Measurements from ENCODE around the gene HRH1.

The HRH1 gene

GRCh38 chr3:11302444-11302843 is 148.2 kb downstream of the HRH1 start:
- Histone ChIP-seq H3K36me3 (ENCODE audit: control insufficient read depth, insufficient read depth, low read length) (peaks cover 45% of the 10 kb centered on the region), H3K27ac (ENCODE audit: low read depth, low read length, severe bottlenecking) (no peak overlapping the region), H3K4me3 (ENCODE audit: extremely low read depth, insufficient read depth, low read length, poor library complexity, severe bottlenecking) (no peak overlapping the region)

GRCh38 chr3:11304175-11304574 is 149.9 kb downstream of the HRH1 start:
- Histone ChIP-seq H3K9me3 (ENCODE audit: control insufficient read depth, low read length) (no peaks in the 10 kb centered on the region), H3K4me1 (ENCODE audit: control insufficient read depth, insufficient read depth, low read length, poor library complexity, severe bottlenecking) (peaks cover 3% of the 10 kb centered on the region), H3K27ac (ENCODE audit: low read depth, low read length, severe bottlenecking) (no peak overlapping the region), H3K36me3 (ENCODE audit: control insufficient read depth, insufficient read depth, low read length) (peaks cover 59% of the 10 kb centered on the region), H3K4me3 (ENCODE audit: extremely low read depth, insufficient read depth, low read length, poor library complexity, severe bottlenecking) (no peak overlapping the region)
- 97 to 99% methylated on average over 5 to 6 of the region's 6 CpGs for WGBS, 2 experiments (ENCODE audit: insufficient coverage in 2 of 2)

More at GRCh38 chr3:11302444-11302843, 148.2 kb downstream of the HRH1 start:
- Histone ChIP-seq H3K4me1 (ENCODE audit: control insufficient read depth, insufficient read depth, low read length, poor library complexity, severe bottlenecking) (peaks cover 3% of the 10 kb centered on the region), H3K9me3 (ENCODE audit: control insufficient read depth, low read length) (no peaks in the 10 kb centered on the region)

- peaks cover 62% of the 10 kb centered on the region for H3K36me3 ChIP-seq (ENCODE audit: control insufficient read depth, insufficient read depth, low read length)
- no peaks in the 10 kb centered on the region for H3K9me3 ChIP-seq (ENCODE audit: control insufficient read depth, low read length)
- H3K27ac ChIP-seq (ENCODE audit: low read depth, low read length, severe bottlenecking): no peak overlapping the region
- H3K4me3 ChIP-seq (ENCODE audit: extremely low read depth, insufficient read depth, low read length, poor library complexity, severe bottlenecking): no peak overlapping the region
- WGBS, 2 experiments (ENCODE audit: insufficient coverage in 2 of 2): 80 to 89% methylated on average over 1 of the region's 1 CpG
- H3K4me1 ChIP-seq (ENCODE audit: control insufficient read depth, insufficient read depth, low read length, poor library complexity, severe bottlenecking): peaks cover 3% of the 10 kb centered on the region
Observed at GRCh38 chr3:11305509-11305908, 151.2 kb downstream of the HRH1 start.

- Histone ChIP-seq H3K9me3 (ENCODE audit: control insufficient read depth, low read length) (no peaks in the 10 kb centered on the region), H3K4me1 (ENCODE audit: control insufficient read depth, insufficient read depth, low read length, poor library complexity, severe bottlenecking) (peaks cover 3% of the 10 kb centered on the region), H3K27ac (ENCODE audit: low read depth, low read length, severe bottlenecking) (no peak overlapping the region), H3K36me3 (ENCODE audit: control insufficient read depth, insufficient read depth, low read length) (peaks cover 49% of the 10 kb centered on the region), H3K4me3 (ENCODE audit: extremely low read depth, insufficient read depth, low read length, poor library complexity, severe bottlenecking) (no peak overlapping the region)
- WGBS, 2 experiments (ENCODE audit: insufficient coverage in 2 of 2): 91 to 100% methylated on average over 2 to 5 of the region's 5 CpGs
Observed at GRCh38 chr3:11306817-11307589, 152.7 kb downstream of the HRH1 start.

GRCh38 chr3:11307830-11308432 is 153.6 kb downstream of the HRH1 start:
- 87 to 97% methylated on average over 5 of the region's 6 CpGs for WGBS, 2 experiments (ENCODE audit: insufficient coverage in 2 of 2)
- Histone ChIP-seq H3K4me1 (ENCODE audit: control insufficient read depth, insufficient read depth, low read length, poor library complexity, severe bottlenecking) (peaks cover 3% of the 10 kb centered on the region), H3K36me3 (ENCODE audit: control insufficient read depth, insufficient read depth, low read length) (peaks cover 39% of the 10 kb centered on the region), H3K4me3 (ENCODE audit: extremely low read depth, insufficient read depth, low read length, poor library complexity, severe bottlenecking) (no peak overlapping the region), H3K9me3 (ENCODE audit: control insufficient read depth, low read length) (no peaks in the 10 kb centered on the region), H3K27ac (ENCODE audit: low read depth, low read length, severe bottlenecking) (no peak overlapping the region)

- peaks cover 60% of the 10 kb centered on the region for H3K36me3 ChIP-seq (ENCODE audit: control insufficient read depth, insufficient read depth, low read length)
- WGBS, 2 experiments (ENCODE audit: insufficient coverage in 2 of 2): 60 to 88% methylated on average over 1 of the region's 5 CpGs
- H3K4me1 ChIP-seq (ENCODE audit: control insufficient read depth, insufficient read depth, low read length, poor library complexity, severe bottlenecking): peaks cover 3% of the 10 kb centered on the region
- no peak overlapping the region for H3K27ac ChIP-seq (ENCODE audit: low read depth, low read length, severe bottlenecking)
- H3K9me3 ChIP-seq (ENCODE audit: control insufficient read depth, low read length): no peaks in the 10 kb centered on the region
- no peak overlapping the region for H3K4me3 ChIP-seq (ENCODE audit: extremely low read depth, insufficient read depth, low read length, poor library complexity, severe bottlenecking)
Observed at GRCh38 chr3:11310258-11310657, 156.0 kb downstream of the HRH1 start.

GRCh38 chr3:11312166-11312565 is 157.9 kb downstream of the HRH1 start:
- WGBS, 2 experiments (ENCODE audit: insufficient coverage in 2 of 2): 82 to 95% methylated on average over 2 to 3 of the region's 5 CpGs
- Histone ChIP-seq H3K4me1 (ENCODE audit: control insufficient read depth, insufficient read depth, low read length, poor library complexity, severe bottlenecking) (no peaks in the 10 kb centered on the region), H3K4me3 (ENCODE audit: extremely low read depth, insufficient read depth, low read length, poor library complexity, severe bottlenecking) (no peak overlapping the region), H3K27ac (ENCODE audit: low read depth, low read length, severe bottlenecking) (no peak overlapping the region), H3K36me3 (ENCODE audit: control insufficient read depth, insufficient read depth, low read length) (peaks cover 73% of the 10 kb centered on the region), H3K9me3 (ENCODE audit: control insufficient read depth, low read length) (no peaks in the 10 kb centered on the region)

All from mesodermal cell (in vitro differentiated cells).